GM12864 (cell line): ENCODE results near the gene DTWD1.

Source experiments
- DNase-seq: peaks from one replicate; pipeline ENCODE4 v3.0.0-alpha.2; 2011; ENCODE audit warnings: low read depth
- H3K4me3 ChIP-seq: 2 replicates; pipeline ENCODE4 v1.5.1; 2011; ENCODE audit warnings: mild to moderate bottlenecking, low read depth, low read length, control low read depth
- TF ChIP-seq, protein P1 (sequence below): IDR thresholded peaks from 2 replicates; pipeline ENCODE4 v1.5.1; 2011; ENCODE audit warnings: low read depth, mild to moderate bottlenecking, moderate library complexity, low read length, control low read depth, inconsistent platforms; ENCODE audit errors: missing control alignments

Gene DTWD1

DNA sequence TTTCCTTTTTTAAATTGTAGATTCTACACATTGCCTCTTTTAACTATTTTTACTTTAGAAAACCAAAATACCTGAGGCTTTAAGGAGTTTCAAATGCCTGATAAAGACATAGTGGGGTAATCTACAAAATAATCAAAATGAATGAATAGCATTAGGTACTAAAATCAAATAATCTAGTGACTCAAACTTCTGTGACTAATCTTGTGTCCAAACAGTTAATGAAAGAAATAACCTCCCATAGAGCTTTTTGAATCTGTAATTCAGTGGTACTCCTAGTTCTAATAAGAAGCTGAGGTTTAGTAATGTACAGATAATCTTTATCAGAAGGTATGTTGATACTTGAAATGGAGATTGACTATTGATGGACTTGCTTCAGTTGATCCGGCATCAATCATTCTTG, 53.0 kb downstream of the DTWD1 start:
- TF ChIP-seq, protein P1, sequence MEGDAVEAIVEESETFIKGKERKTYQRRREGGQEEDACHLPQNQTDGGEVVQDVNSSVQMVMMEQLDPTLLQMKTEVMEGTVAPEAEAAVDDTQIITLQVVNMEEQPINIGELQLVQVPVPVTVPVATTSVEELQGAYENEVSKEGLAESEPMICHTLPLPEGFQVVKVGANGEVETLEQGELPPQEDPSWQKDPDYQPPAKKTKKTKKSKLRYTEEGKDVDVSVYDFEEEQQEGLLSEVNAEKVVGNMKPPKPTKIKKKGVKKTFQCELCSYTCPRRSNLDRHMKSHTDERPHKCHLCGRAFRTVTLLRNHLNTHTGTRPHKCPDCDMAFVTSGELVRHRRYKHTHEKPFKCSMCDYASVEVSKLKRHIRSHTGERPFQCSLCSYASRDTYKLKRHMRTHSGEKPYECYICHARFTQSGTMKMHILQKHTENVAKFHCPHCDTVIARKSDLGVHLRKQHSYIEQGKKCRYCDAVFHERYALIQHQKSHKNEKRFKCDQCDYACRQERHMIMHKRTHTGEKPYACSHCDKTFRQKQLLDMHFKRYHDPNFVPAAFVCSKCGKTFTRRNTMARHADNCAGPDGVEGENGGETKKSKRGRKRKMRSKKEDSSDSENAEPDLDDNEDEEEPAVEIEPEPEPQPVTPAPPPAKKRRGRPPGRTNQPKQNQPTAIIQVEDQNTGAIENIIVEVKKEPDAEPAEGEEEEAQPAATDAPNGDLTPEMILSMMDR = no peak
- H3K4me3 ChIP-seq = no peak overlapping the region
- no peak for DNase-seq

DNA sequence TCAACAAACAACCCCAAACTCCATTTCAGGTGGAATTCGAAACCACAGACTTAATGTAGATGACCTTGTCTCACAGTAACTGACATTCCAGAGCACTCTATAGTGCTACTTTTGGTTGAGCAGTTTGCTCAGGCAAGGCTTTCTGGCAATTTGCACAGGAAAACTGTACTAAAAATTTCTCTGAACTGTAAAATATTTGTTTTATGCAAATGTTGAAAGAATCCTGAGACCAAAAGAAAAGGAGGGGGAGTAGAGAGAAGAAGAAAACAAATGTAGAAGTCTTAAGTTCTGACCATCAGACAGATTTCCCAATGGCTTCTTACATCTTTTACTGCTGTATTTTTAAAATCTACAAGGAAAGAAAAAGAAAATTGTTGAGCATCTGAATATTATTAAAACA, 53.5 kb downstream of the DTWD1 start:
- no peak for DNase-seq
- H3K4me3 ChIP-seq = no peak overlapping the region
- TF ChIP-seq, protein P1 = no peak

DNA sequence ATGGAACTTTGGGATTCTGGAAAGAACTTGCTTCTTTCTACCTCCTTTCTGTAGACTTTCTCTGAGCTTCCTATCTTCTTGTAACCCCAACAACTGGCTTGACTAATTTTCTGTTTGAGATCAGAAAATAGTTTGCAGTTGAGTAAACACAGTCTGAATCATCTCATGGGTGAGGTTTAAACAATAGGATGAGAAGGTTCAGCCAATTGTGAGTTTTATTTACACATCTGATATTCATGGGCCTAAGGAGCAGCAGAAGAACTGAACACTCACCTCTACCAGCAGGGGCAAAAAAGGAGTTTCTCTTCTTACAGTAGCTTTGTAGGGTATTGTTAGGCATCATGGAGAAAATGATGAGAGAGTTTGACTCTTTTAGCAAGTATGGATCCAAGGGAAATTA, 54.2 kb downstream of the DTWD1 start:
- no peak overlapping the region for H3K4me3 ChIP-seq
- TF ChIP-seq, protein P1 = no peak
- no peak for DNase-seq

DNA sequence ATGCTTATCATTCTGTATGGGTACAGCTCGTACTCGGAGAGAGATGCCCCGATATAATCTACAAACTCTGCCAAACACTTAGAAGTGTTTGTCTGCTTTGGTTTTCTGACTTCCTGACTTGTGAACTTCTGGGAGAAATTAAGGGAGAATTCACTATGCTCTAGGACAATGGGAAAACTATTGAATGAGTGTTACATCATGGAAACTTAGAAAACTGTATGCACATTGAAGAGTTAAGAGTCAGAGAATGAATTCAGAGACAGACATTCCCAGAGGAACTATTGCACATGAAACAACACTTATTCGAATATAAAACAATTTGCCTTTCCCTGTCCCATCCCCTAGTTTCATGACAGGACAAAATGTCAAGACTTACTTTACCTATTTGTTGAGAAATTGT, 57.8 kb downstream of the DTWD1 start:
- TF ChIP-seq, protein P1 = no peak
- no peak overlapping the region for H3K4me3 ChIP-seq
- DNase-seq = no peak

DNA sequence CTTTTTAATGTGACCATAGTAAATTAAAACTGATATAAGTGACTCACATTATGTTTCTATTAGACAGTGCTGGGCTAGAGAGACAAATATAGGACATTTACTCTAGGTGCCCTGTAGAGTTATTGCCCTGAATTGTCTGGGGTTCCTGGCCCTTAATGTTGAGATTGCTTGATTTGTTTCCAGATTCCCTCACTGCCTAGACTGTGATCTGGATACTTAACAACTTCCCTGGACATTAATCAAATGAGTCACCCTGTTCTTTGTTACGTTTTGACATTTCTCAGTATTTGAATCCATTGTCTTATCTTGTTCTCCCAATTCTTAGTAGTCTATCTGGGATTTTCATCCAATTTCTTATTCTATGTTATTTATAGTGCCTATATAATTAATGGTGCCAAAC, 65.8 kb downstream of the DTWD1 start:
- no peak overlapping the region for H3K4me3 ChIP-seq
- DNase-seq = no peak
- TF ChIP-seq, protein P1 = no peak

DNA sequence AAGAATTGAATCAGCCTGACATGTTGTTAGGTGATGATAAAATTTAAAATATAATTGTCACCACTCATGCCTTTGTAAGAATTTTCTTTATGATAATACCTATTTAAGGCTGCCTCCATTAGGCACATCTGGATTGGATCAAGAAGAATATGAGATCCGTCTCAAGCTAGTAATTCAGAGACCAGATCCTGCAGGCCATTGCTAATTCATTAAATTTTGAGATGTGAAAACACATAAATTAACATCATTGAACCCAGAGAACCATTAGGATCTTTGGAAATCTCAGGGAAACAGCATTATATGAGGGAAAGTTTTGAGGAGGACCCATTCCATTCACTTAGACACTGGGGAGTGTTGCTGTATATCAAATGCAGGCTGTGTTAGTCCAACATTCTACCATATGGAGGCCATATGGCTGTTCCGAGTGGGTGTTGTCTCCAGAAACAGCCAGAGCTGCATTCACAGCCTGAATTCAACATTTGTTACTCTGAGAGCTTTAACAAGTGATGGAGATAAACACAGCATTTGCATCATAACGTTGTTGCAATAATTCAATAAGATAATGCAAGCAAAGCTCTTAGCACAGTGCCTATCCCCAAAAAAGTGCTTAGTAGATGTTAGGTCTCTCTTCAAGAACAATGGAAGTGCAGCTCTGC, 67.4 kb downstream of the DTWD1 start:
- no peak for DNase-seq
- no peak overlapping the region for H3K4me3 ChIP-seq
- TF ChIP-seq, protein P1 = no peak

DNA sequence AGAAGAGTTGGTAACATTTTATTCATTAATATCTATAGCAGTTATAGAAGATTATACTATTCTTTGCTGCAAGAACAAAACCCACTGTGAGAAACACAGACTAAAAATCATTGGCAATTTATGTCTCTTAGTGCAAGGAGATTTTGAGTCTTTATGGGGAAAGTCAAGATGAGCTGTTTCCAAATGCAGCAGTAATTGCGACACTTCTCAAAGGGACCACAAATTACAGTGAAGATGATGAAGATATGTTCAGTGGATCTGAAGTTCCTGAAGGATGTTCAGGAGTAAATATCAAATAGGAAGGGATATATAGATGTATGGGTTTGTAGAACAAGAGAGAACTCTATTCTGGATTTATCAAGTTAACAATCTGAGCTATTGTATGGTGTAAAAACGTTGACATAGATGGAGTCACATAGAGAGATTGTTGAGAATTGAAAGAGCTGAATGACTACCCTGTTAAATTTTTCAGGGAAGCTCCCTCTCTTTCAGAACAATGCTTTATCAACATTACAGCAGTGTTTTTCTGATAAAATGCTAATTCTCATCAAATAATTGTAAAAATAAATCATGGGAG, 71.8 kb downstream of the DTWD1 start:
- H3K4me3 ChIP-seq = no peak overlapping the region
- DNase-seq = no peak
- TF ChIP-seq, protein P1 = no peak
